IPS-NIHi7 (cell line): ENCODE results near the gene WDFY1.
"Not testable (repeated sequence)": the region's sequence is repeated elsewhere in the genome, so short reads cannot be mapped to it uniquely, and the experiment has no call there.

Experiments
- DNase-seq: peaks from one replicate; pipeline ENCODE4 v3.0.0; 2012; ENCODE audit warnings: mixed read lengths; ENCODE audit errors: extremely low spot score

The WDFY1 gene

GRCh38 chr2:223957092-223957851, 12.1 kb upstream of the WDFY1 start, which contains the start of gene MRPL44:
MRPL44 (plus strand) TSS chr2:223957463; CDS start chr2:223957473, 10 bp downstream.
- peak; percentile 96 for DNase-seq

DNA sequence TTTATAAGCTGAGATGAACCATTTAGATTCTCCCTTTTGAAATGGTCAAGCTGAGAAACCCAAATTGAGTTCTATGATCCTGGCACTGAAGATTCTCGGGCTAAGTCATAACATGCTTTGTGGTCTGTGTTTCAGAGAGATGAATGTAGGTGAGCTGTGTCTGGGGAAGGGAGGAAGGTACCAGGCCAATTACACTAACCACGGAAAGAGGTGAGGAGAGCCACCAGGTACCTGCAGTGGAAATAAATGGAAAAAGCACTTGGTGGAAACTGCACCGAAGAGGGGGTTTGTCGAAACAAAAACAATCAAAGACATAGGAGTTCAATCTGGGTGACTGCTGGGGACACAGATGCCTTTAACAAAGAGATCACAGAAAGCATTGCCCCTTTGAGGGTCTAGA, 11.2 kb upstream of the WDFY1 start:
- no peak for DNase-seq

DNA sequence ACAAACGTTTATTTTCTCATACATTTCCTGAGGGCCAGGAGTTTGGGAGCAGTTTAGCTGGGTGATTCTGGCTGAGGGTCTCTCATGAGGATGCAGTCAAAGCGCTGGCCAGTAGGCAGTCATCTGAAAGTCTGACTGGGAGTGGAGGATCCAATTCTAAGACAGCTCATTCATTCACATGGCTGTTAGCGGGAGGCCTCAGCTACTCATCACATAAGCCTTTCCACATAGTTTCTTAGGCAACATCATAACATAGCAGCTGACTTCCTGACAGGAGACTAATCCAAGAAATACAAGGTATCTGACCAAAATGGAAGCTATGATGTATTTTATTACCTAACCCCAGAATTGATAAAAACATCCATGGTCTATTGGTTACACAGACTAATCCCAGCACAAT, 9.3 kb upstream of the WDFY1 start:
- no peak for DNase-seq

GRCh38 chr2:223952280-223952968, 7.3 kb upstream of the WDFY1 start:
- no peak for DNase-seq

- no peak for DNase-seq
These were observed 5.6 kb upstream of the WDFY1 start for GRCh38 chr2:223950448-223951347.

DNA sequence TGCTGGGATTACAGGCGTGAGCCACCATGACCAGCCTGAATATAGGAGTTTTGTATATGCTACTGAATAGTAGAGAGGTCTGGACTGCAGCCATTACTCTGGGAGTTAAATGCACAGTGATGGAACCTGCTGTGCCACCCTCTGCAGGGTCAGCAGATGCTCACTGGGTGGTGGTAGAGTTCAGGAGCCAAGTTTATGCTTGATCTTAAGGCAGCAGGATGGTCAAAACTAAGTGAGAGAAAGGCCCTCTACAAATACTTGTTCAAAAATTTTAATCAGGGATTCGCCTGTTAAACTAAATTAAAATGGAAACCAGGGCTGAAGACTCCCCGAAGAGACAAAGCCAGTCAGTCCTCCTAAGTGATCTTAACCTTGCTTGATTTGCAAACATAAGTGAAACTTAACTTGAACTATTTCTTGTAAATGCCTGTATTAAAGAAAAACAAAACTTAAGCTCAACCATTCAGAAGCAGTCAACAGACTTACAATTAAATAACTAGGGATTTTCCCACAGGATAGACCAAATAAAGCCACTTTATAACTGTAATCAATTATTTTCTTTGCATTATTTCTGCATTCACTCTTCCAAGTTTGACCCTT, 4.2 kb upstream of the WDFY1 start:
- no peak for DNase-seq

GRCh38 chr2:223947711-223948205, 2.6 kb upstream of the WDFY1 start:
- no peak for DNase-seq

- no peak for DNase-seq
These were observed 620 bp upstream of the WDFY1 start for GRCh38 chr2:223945755-223946154.

DNA sequence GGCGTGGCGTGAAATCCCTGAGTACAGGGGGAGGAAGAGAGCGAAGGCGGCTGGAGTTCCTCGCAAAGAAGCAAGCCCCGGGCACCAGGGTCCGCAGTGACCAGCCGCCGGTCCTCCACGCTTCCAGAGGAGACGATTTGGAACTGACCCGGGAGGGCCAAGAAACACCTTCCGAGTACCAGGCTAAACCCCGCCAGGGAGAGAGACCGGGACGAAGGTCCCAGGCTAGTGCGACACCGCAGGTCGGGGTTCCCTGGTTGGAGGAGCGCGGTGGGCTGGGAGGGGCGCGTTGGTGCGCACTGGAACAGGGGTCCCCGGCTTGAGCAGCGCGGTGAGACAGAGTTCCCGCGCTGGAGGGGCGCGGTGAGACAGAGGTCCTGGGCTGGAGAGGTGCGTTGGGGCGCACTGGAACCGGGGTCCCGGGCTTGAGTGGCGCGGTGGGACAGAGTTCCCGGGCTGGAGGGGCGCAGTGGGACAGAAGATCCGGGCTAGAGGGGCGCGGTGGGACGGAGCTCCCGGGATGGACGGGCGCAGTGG, 901 bp downstream of the WDFY1 start:
- peak; percentile 53 for DNase-seq

DNA sequence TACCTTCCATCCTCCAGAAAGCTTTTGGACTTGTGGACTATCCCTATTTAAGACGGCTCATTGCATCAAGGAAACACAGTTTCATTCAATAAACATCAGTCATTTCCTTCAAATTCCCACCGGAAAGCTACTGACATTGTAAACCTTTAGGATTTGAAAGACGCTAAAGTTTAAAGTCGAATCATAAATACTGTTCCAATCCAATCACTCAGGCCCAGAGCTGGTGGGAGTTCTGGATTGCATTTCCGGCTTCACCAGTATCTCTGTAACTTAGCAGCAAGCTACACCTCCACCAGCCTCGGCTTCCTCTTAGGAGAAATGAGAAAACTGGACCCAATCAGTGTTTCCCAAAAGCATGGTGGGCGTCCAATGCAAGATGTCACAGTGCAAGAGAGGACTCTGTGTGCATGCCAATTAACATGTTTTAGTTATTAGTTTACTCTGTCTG, 1.6 kb downstream of the WDFY1 start:
- DNase-seq: no peak

DNA sequence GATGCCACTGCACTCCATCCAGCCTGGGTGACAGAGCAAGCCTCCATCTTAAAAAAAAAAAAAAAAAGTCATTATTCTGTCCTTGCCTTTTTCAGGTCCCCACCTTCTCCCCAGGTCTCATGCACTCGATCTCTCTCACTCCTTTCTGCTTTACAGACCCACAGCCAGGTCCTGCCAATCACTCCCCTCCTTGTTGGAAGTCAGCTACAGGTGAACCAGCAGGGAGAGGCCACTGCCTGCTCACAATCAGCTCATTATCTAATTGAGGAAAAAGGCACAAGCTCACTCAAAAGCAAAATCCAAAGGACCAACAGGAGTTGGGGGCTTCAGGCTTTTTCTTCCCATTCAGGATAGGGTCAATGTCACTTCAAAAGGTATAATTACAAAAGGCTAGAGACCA, 2.0 kb downstream of the WDFY1 start:
- DNase-seq: no peak

GRCh38 chr2:223941579-223942277, 3.4 kb downstream of the WDFY1 start:
- DNase-seq: no peak

DNA sequence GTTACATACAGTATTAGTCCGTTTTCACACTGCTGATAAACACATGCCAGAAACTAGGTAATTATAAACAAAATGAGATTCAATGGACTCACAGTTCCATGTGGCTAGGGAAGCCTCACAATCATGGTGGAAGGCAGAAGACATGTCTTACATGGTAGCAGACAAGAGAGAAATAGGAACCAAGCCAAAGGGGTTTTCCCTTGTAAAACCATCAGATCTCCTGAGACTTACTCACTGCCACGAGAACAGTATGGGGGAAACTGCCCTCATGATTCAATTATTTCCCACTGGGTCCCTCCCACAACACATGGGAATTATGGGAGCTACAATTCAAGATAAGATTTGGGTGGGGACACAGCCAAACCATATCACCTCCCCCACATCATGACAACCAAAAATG, 5.7 kb downstream of the WDFY1 start:
- not testable (repeated sequence) for DNase-seq

DNA sequence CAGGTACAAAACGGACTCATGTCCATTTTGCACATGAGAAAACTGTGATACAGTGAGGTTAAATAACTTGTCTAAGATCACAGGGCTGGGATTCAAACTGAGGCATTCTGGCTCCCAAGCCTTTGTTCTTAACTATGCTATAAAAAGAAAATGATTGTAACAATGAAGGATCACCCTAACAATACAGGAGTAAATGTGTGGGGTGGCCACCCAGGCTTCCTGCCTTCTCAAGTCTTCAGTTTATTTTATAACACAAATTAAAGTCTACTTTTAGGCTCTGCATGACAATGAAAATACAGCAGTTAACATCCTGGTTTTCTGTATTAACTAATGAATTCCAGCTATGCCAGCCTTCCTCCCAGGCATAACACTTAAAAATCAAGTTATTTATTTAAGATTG, 7.6 kb downstream of the WDFY1 start:
- no peak for DNase-seq

- DNase-seq: no peak
These were observed 8.2 kb downstream of the WDFY1 start for GRCh38 chr2:223936862-223937326.

DNA sequence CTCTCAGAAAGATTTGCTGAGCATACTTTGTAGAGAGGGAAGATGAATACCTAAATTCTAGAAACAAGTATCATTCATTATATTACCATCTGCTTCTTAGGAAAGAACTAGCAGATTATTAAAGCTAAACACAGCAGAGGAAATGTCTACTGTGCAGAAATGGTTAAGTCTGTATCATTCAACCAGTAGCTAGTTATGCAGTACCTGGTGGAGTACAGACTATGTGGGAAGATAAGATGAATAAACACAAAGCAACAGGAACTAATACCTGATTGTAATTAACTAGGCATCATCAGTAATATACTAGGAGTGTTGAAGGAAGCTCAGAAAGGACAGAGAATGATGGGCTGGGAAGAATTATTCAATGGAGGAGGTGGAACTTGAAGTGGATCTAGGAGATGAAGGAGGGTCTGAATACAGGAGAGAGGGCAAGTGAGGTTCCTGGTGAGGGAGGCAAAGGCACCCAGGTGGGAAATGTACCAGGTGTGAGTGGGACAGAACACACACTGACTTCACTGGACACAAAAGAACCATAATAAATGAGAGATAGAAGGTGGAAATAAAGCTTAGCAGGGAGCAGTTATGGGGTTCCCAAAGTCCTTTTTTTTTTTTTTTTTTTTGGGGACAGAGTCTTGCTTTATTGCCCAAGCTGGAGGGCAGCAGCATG, 9.5 kb downstream of the WDFY1 start:
- DNase-seq: no peak

GRCh38 chr2:223934870-223935269, 10.3 kb downstream of the WDFY1 start:
- DNase-seq: no peak

DNA sequence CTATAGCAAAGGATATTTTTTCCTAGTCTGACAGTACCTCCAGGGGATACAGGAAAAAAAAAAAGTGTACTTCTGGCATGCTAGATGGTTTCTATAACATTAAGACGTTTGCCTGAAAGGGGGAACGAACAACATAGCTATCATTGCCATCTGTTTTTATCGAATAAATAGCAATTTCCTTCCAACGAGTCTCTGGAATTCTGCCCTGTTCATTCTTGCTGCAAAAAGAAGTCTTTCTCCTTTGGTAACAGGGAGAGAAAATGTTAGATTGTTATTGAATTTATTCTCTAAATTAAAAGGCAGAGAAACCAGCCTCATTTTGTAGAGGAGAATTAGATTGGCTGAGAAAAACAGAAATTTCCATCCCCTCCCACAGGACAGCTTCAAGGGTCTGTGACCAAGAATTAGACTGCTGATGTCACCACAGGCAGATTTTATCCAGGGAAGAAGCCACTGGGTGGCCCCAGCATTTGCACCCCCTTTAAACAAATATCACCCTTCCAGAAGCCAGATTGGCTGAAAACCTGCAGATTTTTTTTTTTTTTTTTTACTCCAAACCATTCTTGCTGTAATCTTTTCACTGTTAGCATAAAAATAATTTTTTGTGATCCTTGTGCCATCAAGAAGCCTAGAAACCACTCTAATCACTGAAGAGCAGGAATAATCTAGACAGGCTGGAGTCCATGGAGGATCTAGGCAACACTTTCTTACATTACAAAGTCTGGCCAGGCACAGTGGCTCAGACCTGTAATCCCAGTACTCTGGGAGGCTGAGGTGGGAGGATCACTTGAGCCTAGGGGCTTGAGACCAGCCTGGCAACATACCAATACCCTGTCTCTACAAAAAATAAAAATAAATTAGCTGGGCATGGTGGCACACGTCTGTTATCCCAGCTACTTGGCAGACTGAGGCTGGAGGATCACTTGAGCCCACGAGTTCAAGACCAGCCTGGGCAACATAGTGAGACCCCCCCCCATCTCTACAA, 12.0 kb downstream of the WDFY1 start:
- DNase-seq: no peak
